Natural killer cell (primary cell): ENCODE measurements around the gene ALK. TPM values are rescaled to one million over a fixed set of nuclear protein-coding genes. Genes with fewer than 3 reads are reported as not detected.

Source experiments
- ATAC-seq, 3 donors: fragments of 150-1000 bp in 2 of 3; fragments of 200-7000 bp in 1 of 3; cut with Tn5 transposase; 1 replicate in 1 of 3; 2 replicates in 2 of 3; pipeline ENCODE4 v1.10.0; 2021; ENCODE audit warnings: mild to moderate bottlenecking in 2 of 3, moderate library complexity in 2 of 3
- DNase-seq, 2 donors: peaks; one replicate each; pipeline versions ENCODE4 v3.0.0 to v3.0.0-alpha.2; 2013 to 2021; ENCODE audit warnings: mixed read lengths in 1 of 2
- H3K27ac ChIP-seq: one replicate; pipeline ENCODE4 v1.5.1; 2013; ENCODE audit warnings: mild to moderate bottlenecking, low read length
- H3K27me3 ChIP-seq: one replicate; pipeline ENCODE4 v1.6.1; 2013; ENCODE audit warnings: low read length; ENCODE audit not compliant: control insufficient read depth, insufficient read depth
- H3K36me3 ChIP-seq: one replicate; pipeline ENCODE4 v1.6.1; 2013; ENCODE audit warnings: low read length; ENCODE audit not compliant: control insufficient read depth, insufficient read depth
- H3K4me1 ChIP-seq: one replicate; pipeline ENCODE4 v1.6.1; 2013; ENCODE audit warnings: low read length; ENCODE audit not compliant: control insufficient read depth, insufficient read depth
- H3K4me3 ChIP-seq: one replicate; pipeline ENCODE4 v1.5.1; 2013; ENCODE audit warnings: low read length
- H3K9me3 ChIP-seq: one replicate; pipeline ENCODE4 v1.6.1; 2013; ENCODE audit warnings: low read length; ENCODE audit not compliant: control insufficient read depth, insufficient read depth
- H3K27ac Mint-ChIP-seq, 2 donors: one replicate each; pipeline ENCODE4 v1.8.0; 2022; ENCODE audit warnings: mild to moderate bottlenecking in 2 of 2, mixed read lengths in 2 of 2, moderate library complexity in 1 of 2
- H3K27me3 Mint-ChIP-seq, 2 donors: one replicate each; pipeline ENCODE4 v1.8.0; 2022; ENCODE audit warnings: low read depth in 2 of 2, mixed read lengths in 2 of 2
- H3K36me3 Mint-ChIP-seq: one replicate; pipeline ENCODE4 v1.8.0; 2022; ENCODE audit warnings: mixed read lengths
- H3K4me1 Mint-ChIP-seq, 2 donors: one replicate each; pipeline ENCODE4 v1.8.0; 2022; ENCODE audit warnings: mixed read lengths in 2 of 2
- H3K4me3 Mint-ChIP-seq: one replicate; pipeline ENCODE4 v1.8.0; 2022; ENCODE audit warnings: mild to moderate bottlenecking, moderate library complexity, mixed read lengths
- H3K9me3 Mint-ChIP-seq, 2 donors: one replicate each; pipeline ENCODE4 v1.8.0; 2022; ENCODE audit warnings: mixed read lengths in 2 of 2
- WGBS: methylation state at CpG from one replicate; pipeline ENCODE4 v1.1.7; 2013; ENCODE audit warnings: missing lambda C conversion rate; ENCODE audit not compliant: insufficient coverage; 5-methylcytosine and 5-hydroxymethylcytosine counted together
- intact Hi-C: fragments of 100-400 bp; cut with micrococcal nuclease; formaldehyde crosslinking; loops from one replicate; pipeline ENCODE4 v1.14.2; 2022
- total RNA-seq, 4 donors: library from RNA; stranded (reverse); fragments of 120-200 nt in 1 of 4; gene quantifications; one replicate each; pipeline versions ENCODE4 v1.2.3 to v1.2.4, GENCODE V29; 2013 to 2022
- TF ChIP-seq, protein P1 (sequence below): fragments of 200-600 bp; IDR thresholded peaks from one replicate; pipeline ENCODE4 v1.8.0; 2022; ENCODE audit warnings: antibody characterized with exemption

Gene ALK
- total RNA-seq, 3 donors from 2014 or later (not counting 1 experiment from before 2014, with no cell fraction given), result not detected

DNA sequence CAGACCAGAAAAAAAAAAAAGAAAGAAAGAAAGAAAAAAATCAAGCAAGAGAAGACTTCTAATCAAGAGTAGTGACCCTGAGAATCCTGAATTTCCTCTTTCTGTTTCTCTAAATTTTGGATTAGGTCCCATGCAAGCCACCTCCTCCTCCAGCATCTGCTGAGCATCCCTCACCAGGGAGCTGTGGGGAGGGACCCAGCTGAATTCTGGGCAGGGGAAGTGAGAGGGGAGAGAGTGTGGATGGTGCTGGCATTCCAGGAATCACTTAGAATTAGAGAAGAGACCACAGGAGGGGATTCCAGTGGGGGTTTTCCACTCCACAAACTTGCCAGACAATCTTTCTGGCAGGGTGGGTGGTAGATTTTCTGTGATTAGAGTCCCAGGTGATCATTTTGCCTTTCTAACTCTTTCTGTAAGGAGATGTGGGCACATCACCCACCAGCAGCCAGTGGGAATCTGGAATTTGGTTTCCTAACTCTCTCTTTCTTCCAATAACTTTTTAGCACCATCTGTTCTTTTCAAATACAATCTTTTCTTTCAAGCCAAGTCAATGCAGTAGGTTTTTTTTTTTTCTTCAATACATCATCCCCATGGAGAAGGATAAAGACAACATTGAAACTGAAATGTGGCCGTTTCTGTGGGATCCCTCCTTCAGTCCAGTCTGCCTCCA, 526.9 kb downstream of the ALK start:
- Mint-ChIP-seq H3K36me3 (no peaks in the 10 kb centered on the region), H3K27me3 (peaks cover 5 to 37% of the 10 kb centered on the region in 2 donors), H3K4me3 (no peak overlapping the region), H3K9me3 (no peaks in the 10 kb centered on the region), H3K27ac (no peak overlapping the region), H3K4me1 (no peaks in the 10 kb centered on the region)
- Histone ChIP-seq H3K4me1 (no peaks in the 10 kb centered on the region), H3K4me3 (no peak overlapping the region), H3K36me3 (no peaks in the 10 kb centered on the region), H3K27ac (no peak overlapping the region), H3K27me3 (no peaks in the 10 kb centered on the region), H3K9me3 (no peaks in the 10 kb centered on the region)
- ATAC-seq (no peak), DNase-seq (no peak)
- 82% methylated on average over 1 of the region's 1 CpG for WGBS
- intact Hi-C loops, result no loop called here
- TF ChIP-seq, protein P1, sequence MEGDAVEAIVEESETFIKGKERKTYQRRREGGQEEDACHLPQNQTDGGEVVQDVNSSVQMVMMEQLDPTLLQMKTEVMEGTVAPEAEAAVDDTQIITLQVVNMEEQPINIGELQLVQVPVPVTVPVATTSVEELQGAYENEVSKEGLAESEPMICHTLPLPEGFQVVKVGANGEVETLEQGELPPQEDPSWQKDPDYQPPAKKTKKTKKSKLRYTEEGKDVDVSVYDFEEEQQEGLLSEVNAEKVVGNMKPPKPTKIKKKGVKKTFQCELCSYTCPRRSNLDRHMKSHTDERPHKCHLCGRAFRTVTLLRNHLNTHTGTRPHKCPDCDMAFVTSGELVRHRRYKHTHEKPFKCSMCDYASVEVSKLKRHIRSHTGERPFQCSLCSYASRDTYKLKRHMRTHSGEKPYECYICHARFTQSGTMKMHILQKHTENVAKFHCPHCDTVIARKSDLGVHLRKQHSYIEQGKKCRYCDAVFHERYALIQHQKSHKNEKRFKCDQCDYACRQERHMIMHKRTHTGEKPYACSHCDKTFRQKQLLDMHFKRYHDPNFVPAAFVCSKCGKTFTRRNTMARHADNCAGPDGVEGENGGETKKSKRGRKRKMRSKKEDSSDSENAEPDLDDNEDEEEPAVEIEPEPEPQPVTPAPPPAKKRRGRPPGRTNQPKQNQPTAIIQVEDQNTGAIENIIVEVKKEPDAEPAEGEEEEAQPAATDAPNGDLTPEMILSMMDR, result no peak

DNA sequence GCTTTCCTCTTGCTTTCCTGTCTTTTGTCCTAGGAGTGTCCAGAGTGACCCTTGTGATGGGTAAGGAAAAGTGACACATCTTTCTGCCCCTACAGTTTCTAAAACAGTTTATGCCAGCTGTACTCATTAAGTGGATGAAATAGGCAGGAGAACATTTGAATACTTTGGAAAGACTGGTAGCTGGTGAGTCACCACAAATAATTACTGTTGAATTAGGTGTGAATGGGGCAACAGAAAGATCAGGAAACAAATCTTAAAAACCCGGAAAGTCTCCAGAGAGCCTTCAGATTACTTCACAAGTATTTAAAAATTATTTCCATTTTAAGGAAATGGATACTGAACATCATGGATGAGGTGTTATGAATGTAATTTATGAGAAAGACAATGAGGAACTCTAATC, 527.7 kb downstream of the ALK start:
- no CpG with 5 or more reads among the region's 1 CpG for WGBS
- no peaks in the 10 kb centered on the region for H3K9me3 Mint-ChIP-seq
- TF ChIP-seq, protein P1, result no peak
- intact Hi-C loops, result no loop called here
- H3K27ac Mint-ChIP-seq, result no peak overlapping the region
- DNase-seq, result no peak
- no peak overlapping the region for H3K4me3 Mint-ChIP-seq
- Histone ChIP-seq H3K4me3 (no peak overlapping the region), H3K36me3 (no peaks in the 10 kb centered on the region), H3K27me3 (no peaks in the 10 kb centered on the region), H3K4me1 (no peaks in the 10 kb centered on the region), H3K27ac (no peak overlapping the region), H3K9me3 (no peaks in the 10 kb centered on the region)
- H3K4me1 Mint-ChIP-seq, result no peaks in the 10 kb centered on the region
- H3K27me3 Mint-ChIP-seq, result peaks cover 9 to 37% of the 10 kb centered on the region in 2 donors
- ATAC-seq, result no peak
- no peaks in the 10 kb centered on the region for H3K36me3 Mint-ChIP-seq

DNA sequence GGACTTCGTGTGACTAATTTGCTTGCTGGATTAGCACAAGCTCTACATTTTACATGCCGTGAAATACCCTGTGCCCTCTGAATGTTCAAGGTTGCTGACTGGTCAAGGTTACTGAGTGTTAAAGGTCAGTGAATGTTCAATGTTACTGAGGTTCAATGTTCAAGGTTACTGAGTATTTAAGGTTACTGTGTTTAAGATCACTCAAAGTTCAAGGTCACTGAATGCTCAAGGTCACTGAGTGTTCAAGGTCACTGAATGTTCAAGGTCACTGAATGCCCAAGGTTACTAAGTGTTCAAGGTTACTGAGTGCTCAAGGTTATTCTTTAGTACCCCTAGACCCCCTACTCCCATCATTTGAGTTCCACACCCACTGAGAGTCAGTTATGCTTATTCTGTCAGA, 528.6 kb downstream of the ALK start:
- H3K4me1 ChIP-seq, result no peaks in the 10 kb centered on the region
- intact Hi-C loops, result no loop called here
- Mint-ChIP-seq H3K9me3 (no peaks in the 10 kb centered on the region), H3K27ac (no peak overlapping the region), H3K36me3 (no peaks in the 10 kb centered on the region), H3K4me1 (no peaks in the 10 kb centered on the region), H3K27me3 (peaks cover 9 to 44% of the 10 kb centered on the region in 2 donors), H3K4me3 (no peak overlapping the region)
- TF ChIP-seq, protein P1, result no peak
- ATAC-seq (no peak), DNase-seq (no peak)
- H3K36me3 ChIP-seq, result no peaks in the 10 kb centered on the region
- H3K4me3 ChIP-seq, result no peak overlapping the region
- WGBS, result 94% methylated on average over 2 of the region's 2 CpGs
- H3K27me3 ChIP-seq, result no peaks in the 10 kb centered on the region
- H3K9me3 ChIP-seq, result no peaks in the 10 kb centered on the region
- H3K27ac ChIP-seq, result no peak overlapping the region

DNA sequence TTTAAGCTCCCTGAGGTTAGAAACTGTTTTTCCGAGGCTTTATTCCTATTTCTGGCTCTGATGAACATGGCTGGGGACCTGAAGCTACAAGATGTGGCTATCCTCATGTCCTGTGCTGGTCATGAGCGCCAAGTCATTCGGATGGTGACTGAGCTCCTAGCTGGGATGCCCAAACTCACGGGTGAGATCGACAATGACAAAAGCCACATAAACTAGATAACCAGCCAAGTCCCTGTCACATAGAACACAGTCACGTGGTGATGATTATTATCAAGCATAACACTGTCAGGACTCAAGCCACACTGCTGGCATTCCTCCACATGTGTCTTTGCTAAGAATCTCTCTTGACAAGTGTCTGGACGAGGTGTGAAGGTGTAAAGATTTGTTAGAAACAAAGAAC, 531.2 kb downstream of the ALK start:
- WGBS, result 74% methylated on average over 6 of the region's 7 CpGs
- no peaks in the 10 kb centered on the region for H3K9me3 Mint-ChIP-seq
- Histone ChIP-seq H3K4me3 (no peak overlapping the region), H3K9me3 (no peaks in the 10 kb centered on the region), H3K27ac (no peak overlapping the region), H3K27me3 (no peaks in the 10 kb centered on the region), H3K4me1 (no peaks in the 10 kb centered on the region), H3K36me3 (no peaks in the 10 kb centered on the region)
- intact Hi-C loops, result no loop called here
- H3K27me3 Mint-ChIP-seq, result peaks cover 9 to 61% of the 10 kb centered on the region in 2 donors
- ATAC-seq (no peak), DNase-seq (no peak)
- no peak overlapping the region for H3K27ac Mint-ChIP-seq
- H3K4me3 Mint-ChIP-seq, result no peak overlapping the region
- TF ChIP-seq, protein P1, result no peak
- H3K4me1 Mint-ChIP-seq, result no peaks in the 10 kb centered on the region
- H3K36me3 Mint-ChIP-seq, result no peaks in the 10 kb centered on the region
